Measurements from ENCODE around the gene STOML1.

The STOML1 gene

DNA sequence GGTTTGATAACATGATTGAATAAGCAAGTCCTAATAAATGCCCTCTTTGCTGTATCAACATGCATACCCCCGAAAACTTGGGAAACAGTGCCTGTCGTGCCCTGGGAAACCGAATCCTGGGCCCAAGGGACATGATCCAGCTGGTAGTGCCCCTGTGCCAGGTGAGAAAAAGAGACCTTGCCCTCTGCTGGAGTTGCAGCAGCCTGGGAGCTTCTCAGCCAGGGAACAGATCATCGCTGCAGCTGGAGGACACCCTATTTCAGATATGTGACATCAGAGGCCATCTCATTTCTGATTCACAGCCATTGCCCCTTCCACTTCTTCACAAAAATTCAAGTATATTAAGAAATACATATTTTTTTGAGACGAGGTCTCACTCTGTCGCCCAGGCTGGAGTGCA, 32.3 kb downstream of the STOML1 start:
- DNase-seq: no peak

GRCh38 chr15:73959012-73959581, 33.0 kb downstream of the STOML1 start:
- no peak for DNase-seq

DNA sequence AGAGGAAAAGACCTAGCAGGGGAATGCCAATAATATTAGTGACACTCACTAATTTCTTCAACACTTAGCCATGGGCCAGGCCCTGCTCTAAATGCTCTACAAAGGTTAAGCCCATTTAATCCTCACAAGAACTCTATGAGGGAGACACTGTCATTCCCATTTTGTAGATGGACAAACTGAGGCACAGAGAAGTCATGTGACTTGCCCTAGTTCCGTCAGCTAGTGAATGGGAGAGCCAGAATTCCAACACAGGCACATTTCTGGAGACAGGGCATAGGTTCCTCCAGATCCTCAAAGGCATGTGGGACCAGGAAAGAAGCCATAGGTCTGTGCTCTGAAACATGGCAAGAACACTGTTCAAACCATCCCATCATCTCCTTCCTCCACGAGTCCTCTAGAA, 34.3 kb downstream of the STOML1 start:
- DNase-seq: no peak

DNA sequence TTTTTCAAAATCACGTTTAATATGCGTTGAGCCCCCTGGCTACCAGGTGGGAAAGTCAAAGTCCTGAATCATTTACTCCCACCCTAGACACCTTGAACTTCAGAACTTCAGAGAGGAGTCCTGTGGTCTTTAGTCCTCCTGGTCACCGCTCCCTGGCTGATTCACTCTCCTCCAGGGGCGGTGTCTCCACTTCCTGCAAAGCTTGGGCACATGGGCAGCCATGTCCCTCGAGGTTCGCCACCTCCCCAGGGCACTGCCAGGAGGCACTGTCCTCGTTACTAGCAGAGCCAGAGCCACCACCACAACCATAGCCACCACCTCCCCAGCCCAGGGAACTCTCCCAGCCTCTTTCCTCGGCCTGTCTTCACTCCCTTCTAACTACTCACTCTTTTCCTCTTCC, 34.8 kb downstream of the STOML1 start:
- DNase-seq: no peak

DNA sequence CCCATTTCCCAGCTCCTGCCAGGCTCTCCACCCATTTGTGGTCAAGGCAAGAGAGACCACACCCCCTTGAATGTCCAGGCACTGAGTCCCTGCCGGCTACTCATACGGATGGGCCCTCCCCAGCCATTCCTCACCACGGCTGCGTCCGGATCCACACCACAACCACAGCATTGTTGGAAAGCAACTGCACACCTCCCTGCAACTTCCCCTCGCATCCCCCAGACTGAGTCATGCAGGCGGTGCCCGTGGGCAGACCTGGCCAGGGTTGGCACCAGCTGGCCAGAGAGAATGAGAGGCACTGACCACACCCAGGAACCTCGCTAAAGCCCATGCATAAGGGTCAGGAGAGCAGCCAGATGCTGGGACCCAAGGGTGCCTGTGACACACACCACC, 35.4 kb downstream of the STOML1 start:
- DNase-seq: no peak

GRCh38 chr15:73955861-73956742, 36.0 kb downstream of the STOML1 start:
- no peak for DNase-seq

GRCh38 chr15:73955326-73955725, 36.8 kb downstream of the STOML1 start:
- DNase-seq: no peak

- no peak for DNase-seq
These were observed 37.6 kb downstream of the STOML1 start for GRCh38 chr15:73954188-73955145.

- no peak for DNase-seq
These were observed 39.0 kb downstream of the STOML1 start for GRCh38 chr15:73952913-73953750.

GRCh38 chr15:73952171-73952912, 39.8 kb downstream of the STOML1 start:
- DNase-seq: no peak

GRCh38 chr15:73951601-73952000, 40.5 kb downstream of the STOML1 start:
- DNase-seq: no peak

DNA sequence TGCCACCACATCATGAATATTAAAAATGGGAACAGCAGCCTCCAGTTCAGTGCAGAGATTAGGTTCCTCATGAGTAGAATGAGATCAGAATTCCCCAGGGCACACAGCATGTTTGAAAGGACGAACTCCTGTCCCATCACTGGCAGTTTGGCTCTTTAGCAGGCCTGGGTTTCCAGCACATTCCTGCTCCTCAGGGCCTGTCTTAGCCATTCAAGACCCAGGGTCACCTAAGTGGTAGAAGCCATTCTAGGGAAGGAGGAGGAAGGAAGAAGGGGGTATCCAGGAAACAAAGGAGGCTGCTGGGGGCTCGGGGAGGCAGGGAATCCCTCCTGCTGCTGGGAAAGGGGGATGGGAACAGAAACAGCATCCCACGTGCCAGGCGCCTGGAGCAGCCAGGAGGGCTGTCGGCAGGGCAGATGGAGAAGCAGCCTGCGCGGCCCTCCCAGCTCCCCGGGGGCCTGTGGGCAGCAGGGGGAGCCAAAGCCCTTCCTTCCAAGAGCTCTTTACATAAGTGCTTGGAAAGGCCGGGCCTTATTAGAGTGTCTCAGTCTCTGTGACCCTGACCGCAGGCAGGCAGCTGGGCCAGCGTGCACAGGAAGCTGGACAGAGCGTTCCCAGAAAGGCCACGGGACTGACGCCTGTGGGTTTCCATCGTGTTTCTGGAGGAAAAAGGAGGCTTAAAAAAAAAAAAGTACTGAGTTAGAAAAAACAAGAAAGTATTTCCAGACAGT, 41.1 kb downstream of the STOML1 start:
- DNase-seq: no peak

GRCh38 chr15:73950479-73950830, 41.6 kb downstream of the STOML1 start:
- no peak for DNase-seq

- DNase-seq: no peak
These were observed 42.6 kb downstream of the STOML1 start for GRCh38 chr15:73949496-73949895.

DNA sequence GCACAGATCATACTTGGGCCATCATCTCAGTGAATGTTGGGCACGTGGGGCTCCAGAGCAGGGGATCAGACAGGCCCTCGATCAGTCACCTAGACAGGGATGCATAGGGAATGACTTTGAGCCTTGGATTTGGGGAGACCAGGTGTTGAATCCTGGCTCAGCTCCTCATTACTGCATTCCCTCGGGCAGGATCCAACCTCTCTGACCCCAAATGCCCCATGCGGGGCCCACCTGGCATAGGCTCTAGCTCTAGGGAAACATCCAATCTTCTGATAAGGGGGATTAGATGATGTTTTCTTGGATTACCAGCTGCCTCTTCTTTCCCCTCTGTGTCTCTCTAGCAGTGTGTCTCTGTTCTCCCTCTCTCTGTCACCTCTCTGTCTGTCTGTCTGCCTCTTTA, 43.1 kb downstream of the STOML1 start:
- DNase-seq: no peak

GRCh38 chr15:73948396-73948795, 43.7 kb downstream of the STOML1 start:
- no peak for DNase-seq

GRCh38 chr15:73947651-73948050, 44.4 kb downstream of the STOML1 start:
- DNase-seq: no peak

DNA sequence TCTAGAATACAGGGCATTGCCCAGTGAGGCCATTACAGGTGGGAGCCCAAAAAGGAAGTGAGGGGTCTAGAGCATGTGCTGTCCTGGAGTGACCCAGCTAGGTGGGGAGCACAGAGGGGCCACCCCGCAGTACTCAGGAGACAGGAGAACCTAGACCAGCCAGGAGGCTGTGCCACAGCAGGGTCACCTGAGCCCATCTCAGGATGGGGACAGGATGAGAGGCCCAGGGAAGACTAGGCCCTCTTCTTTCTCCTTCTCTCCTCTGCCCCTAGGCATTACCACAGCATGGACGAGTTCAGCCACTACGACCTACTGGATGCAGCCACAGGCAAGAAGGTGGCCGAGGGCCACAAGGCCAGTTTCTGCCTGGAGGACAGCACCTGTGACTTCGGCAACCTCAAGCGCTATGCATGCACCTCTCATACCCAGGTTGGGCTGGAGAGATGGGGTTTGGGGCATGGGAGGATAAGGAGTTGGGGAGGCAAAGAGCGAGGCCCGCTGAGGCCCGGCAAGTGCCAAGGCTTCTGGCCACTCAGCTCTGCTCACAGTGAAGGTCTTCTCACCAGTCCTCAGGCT, 45.2 kb downstream of the STOML1 start:
- DNase-seq: no peak

DNA sequence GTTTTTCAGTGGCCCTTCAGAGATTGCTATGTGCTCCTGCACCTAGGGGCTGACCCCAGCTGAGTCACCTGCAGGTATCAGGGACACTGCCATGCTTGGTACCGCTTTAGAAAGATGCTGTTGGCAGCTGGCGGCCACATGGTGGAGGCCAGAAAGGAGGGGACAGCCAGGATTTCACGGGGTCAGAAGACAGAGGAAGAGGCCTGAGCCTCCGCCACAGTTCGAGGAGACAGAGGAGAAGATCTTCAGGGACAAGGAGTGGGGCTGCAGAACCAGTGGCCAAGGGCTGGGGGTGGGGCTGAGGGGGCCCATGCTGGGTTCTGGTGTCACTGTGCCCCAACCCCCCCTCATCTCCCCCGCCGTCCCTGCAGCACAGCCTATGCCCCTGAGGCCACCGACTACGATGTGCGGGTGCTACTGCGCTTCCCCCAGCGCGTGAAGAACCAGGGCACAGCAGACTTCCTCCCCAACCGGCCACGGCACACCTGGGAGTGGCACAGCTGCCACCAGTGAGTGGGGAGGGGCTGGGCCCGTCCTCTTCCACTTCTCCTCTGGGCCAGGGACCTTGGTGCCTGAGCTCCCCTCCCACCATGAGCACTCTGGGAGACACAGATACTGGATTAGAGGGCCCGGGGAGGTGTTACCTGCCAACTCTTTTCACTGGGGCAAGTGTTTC, 45.9 kb downstream of the STOML1 start:
- no peak for DNase-seq

DNA sequence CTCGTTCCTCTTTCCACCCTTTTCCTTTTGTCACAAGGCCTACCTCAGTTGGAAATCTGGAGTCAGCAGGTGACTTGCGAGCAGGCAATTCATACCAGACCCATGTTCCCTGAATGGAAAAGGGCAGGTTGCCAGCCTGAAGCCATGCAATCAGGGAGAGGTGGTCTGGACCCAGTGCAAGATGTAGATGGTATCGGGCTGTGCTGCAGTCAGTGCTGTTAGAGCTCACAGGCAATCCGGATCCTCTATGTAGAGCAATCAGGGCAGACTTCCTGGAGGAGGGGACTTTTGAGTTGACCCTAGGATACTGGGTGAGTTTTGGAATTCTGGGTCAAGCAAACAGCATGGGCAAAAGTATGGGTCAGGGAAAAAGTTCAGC, 47.0 kb downstream of the STOML1 start:
- DNase-seq: no peak

Measured in NCI-H1048 (cell line).